IMR-90 (cell line): ENCODE measurements around the gene KCNS1. TPM values are rescaled to one million over a fixed set of nuclear protein-coding genes. Genes with fewer than 3 reads are reported as not detected.
A peak's percentile ranks its signal among the peaks of the same experiment; 100 is the strongest.

Experiments used
- ATAC-seq: fragments of 200-7000 bp; cut with Tn5 transposase; 2 replicates; pipeline ENCODE4 v1.9.1; 2020; ENCODE audit warnings: low read depth, mild to moderate bottlenecking, moderate library complexity
- BruUV-seq: library from RNA; stranded (reverse); fragments of 400-500 nt; replicated peaks from 2 replicates; lab custom pipeline; 2021; lab: Mats Ljungman, UMichigan
- CTCF ChIA-PET: fragments of 300-600 bp; formaldehyde crosslinking; extraction: SDS; loops from one replicate; lab custom pipeline; 2021; ENCODE audit warnings: antibody characterized with exemption; lab: Yijun Ruan, JAX
- POLR2A ChIA-PET: fragments of 300-600 bp; sonication (Branson Sonifier 250); formaldehyde crosslinking; loops from one replicate; lab custom pipeline; 2022; ENCODE audit warnings: antibody characterized with exemption; ENCODE audit not compliant: unreplicated experiment; lab: Charles Lee
- DNase-seq: peaks from one replicate; pipeline ENCODE4 v3.0.0; 2013
- H2AFZ ChIP-seq: replicated peaks from 2 replicates; pipeline ENCODE3; 2013; ENCODE audit warnings: low read length, mild to moderate bottlenecking; ENCODE audit not compliant: poor library complexity
- H2AK5ac ChIP-seq: 2 replicates; pipeline ENCODE4 v1.6.1; 2013; ENCODE audit warnings: low read depth, low read length, inconsistent platforms
- H2AK9ac ChIP-seq: replicated peaks from 2 replicates; pipeline ENCODE3; 2013; ENCODE audit warnings: mild to moderate bottlenecking, low read depth, low read length, moderate library complexity; ENCODE audit not compliant: poor library complexity
- H2BK120ac ChIP-seq: 2 replicates; pipeline ENCODE4 v1.6.1; 2013; ENCODE audit warnings: low read depth, low read length, inconsistent platforms
- H2BK15ac ChIP-seq: 3 replicates; pipeline ENCODE4 v1.6.1; 2013; ENCODE audit warnings: low read depth, low read length, inconsistent platforms
- H2BK20ac ChIP-seq: 2 replicates; pipeline ENCODE4 v1.6.1; 2013; ENCODE audit warnings: low read depth, mild to moderate bottlenecking, inconsistent platforms, low read length, moderate library complexity
- H2BK5ac ChIP-seq: 2 replicates; pipeline ENCODE4 v1.6.1; 2013; ENCODE audit warnings: mild to moderate bottlenecking, low read depth, low read length, inconsistent platforms; ENCODE audit not compliant: poor library complexity, severe bottlenecking
- H3K14ac ChIP-seq: replicated peaks from 2 replicates; pipeline ENCODE4 v1.6.1; 2013; ENCODE audit warnings: low read depth, low read length, inconsistent platforms
- H3K18ac ChIP-seq: 2 replicates; pipeline ENCODE4 v1.6.1; 2013; ENCODE audit warnings: low read depth, low read length, control low read depth
- H3K23ac ChIP-seq: 2 replicates; pipeline ENCODE4 v1.6.1; 2013; ENCODE audit warnings: low read depth, low read length, inconsistent platforms
- H3K27ac ChIP-seq: 2 replicates; pipeline ENCODE4 v1.5.1; 2013; ENCODE audit warnings: mild to moderate bottlenecking, control low read depth, low read length; ENCODE audit not compliant: insufficient read depth
- H3K27me3 ChIP-seq: 2 replicates; pipeline ENCODE4 v1.6.1; 2013; ENCODE audit warnings: low read length; ENCODE audit not compliant: control insufficient read depth, insufficient read depth
- H3K36me3 ChIP-seq: 2 replicates; pipeline ENCODE4 v1.6.1; 2013; ENCODE audit warnings: low read length, mixed read lengths; ENCODE audit not compliant: control insufficient read depth, insufficient read depth
- H3K4ac ChIP-seq: 2 replicates; pipeline ENCODE4 v1.6.1; 2013; ENCODE audit warnings: low read depth, low read length, inconsistent platforms
- H3K4me1 ChIP-seq: 2 replicates; pipeline ENCODE4 v1.6.1; 2013; ENCODE audit warnings: low read length, mixed read lengths; ENCODE audit not compliant: control insufficient read depth, insufficient read depth
- H3K4me2 ChIP-seq: 2 replicates; pipeline ENCODE4 v1.6.1; 2013; ENCODE audit warnings: low read depth, mild to moderate bottlenecking, control low read depth, low read length, moderate library complexity
- H3K4me3 ChIP-seq: 2 replicates; pipeline ENCODE4 v1.5.1; 2013; ENCODE audit warnings: low read depth, mild to moderate bottlenecking, control low read depth, low read length, moderate library complexity; ENCODE audit not compliant: insufficient read depth
- H3K56ac ChIP-seq: 2 replicates; pipeline ENCODE4 v1.6.1; 2013; ENCODE audit warnings: low read length, inconsistent platforms; ENCODE audit not compliant: insufficient read depth; ENCODE audit errors: extremely low read depth
- H3K79me1 ChIP-seq, 2 experiments: 2 replicates each; pipeline ENCODE4 v1.6.1; 2013; ENCODE audit warnings: low read length in 2 of 2, inconsistent platforms in 1 of 2, low read depth in 1 of 2
- H3K9ac ChIP-seq: 2 replicates; pipeline ENCODE4 v1.6.1; 2013; ENCODE audit warnings: low read depth, low read length, control low read depth
- H3K9me1 ChIP-seq: 2 replicates; pipeline ENCODE4 v1.6.1; 2013; ENCODE audit warnings: low read length, inconsistent platforms; ENCODE audit not compliant: insufficient read depth
- H3K9me3 ChIP-seq: 2 replicates; pipeline ENCODE4 v1.6.1; 2013; ENCODE audit warnings: low read length; ENCODE audit not compliant: control insufficient read depth, insufficient read depth
- H4K20me1 ChIP-seq: 2 replicates; pipeline ENCODE4 v1.6.1; 2013; ENCODE audit warnings: low read length, inconsistent platforms; ENCODE audit not compliant: insufficient read depth
- H4K5ac ChIP-seq: 2 replicates; pipeline ENCODE4 v1.6.1; 2013; ENCODE audit warnings: mild to moderate bottlenecking, low read depth, low read length, control low read depth
- H4K8ac ChIP-seq, 2 experiments: 2 replicates each; pipeline ENCODE4 v1.6.1; 2013; ENCODE audit warnings: low read depth in 2 of 2, low read length in 2 of 2, control low read depth in 1 of 2, inconsistent platforms in 1 of 2
- H4K91ac ChIP-seq: 2 replicates; pipeline ENCODE4 v1.6.1; 2013; ENCODE audit warnings: low read depth, low read length, inconsistent platforms; ENCODE audit not compliant: insufficient read depth
- BHLHE40 ChIP-seq: fragments of 150-350 bp; IDR thresholded peaks from 2 replicates; pipeline ENCODE4 v1.6.1; 2016; ENCODE audit warnings: mild to moderate bottlenecking, low read depth, low read length
- CHD1 ChIP-seq: IDR thresholded peaks from 2 replicates; pipeline ENCODE4 v1.6.1; 2012; ENCODE audit warnings: low read depth, low read length, improper control_type of control experiment
- FOS ChIP-seq: fragments of 150-350 bp; IDR thresholded peaks from 2 replicates; pipeline ENCODE4 v1.6.1; 2016; ENCODE audit warnings: low read depth, low read length
- MAZ ChIP-seq: IDR thresholded peaks from 2 replicates; pipeline ENCODE4 v1.6.1; 2012; ENCODE audit warnings: low read depth, mild to moderate bottlenecking, low read length, improper control_type of control experiment, moderate library complexity, borderline replicate concordance
- MXI1 ChIP-seq: IDR thresholded peaks from 2 replicates; pipeline ENCODE4 v1.6.1; 2012; ENCODE audit warnings: low read depth, mild to moderate bottlenecking, low read length, moderate library complexity, borderline replicate concordance
- RCOR1 ChIP-seq: IDR thresholded peaks from 2 replicates; pipeline ENCODE4 v1.6.1; 2012; ENCODE audit warnings: mild to moderate bottlenecking, low read length, improper control_type of control experiment; ENCODE audit not compliant: insufficient replicate concordance
- SMC3 ChIP-seq: fragments of 150-350 bp; IDR thresholded peaks from 2 replicates; pipeline ENCODE4 v1.6.1; 2016; ENCODE audit warnings: low read depth, mild to moderate bottlenecking, antibody characterized with exemption, low read length, moderate library complexity
- USF2 ChIP-seq: fragments of 150-350 bp; IDR thresholded peaks from 2 replicates; pipeline ENCODE4 v1.6.1; 2017; ENCODE audit warnings: mild to moderate bottlenecking, antibody characterized with exemption, low read length, low read depth
- WGBS, 2 experiments: methylation state at CpG; one replicate each; pipeline versions ENCODE4 v1.1.5 to v1.1.7; 2013; ENCODE audit warnings: missing lambda C conversion rate in 2 of 2; ENCODE audit not compliant: insufficient read length in 1 of 2; ENCODE audit errors: extremely low coverage in 2 of 2; 5-methylcytosine and 5-hydroxymethylcytosine counted together
- dilution Hi-C: fragments of 300-500 bp; cut with HindIII; formaldehyde crosslinking; loops from one replicate; pipeline ENCODE4 v1.14.3; 2018; ENCODE audit warnings: low sequenced_read_pairs; ENCODE audit not compliant: unreplicated experiment
- in situ Hi-C: fragments of 300-500 bp; cut with MboI; formaldehyde crosslinking; loops from 3 replicates; pipeline ENCODE4 v1.14.3; 2019; ENCODE audit warnings: low sequenced_read_pairs, inconsistent platforms, mixed read lengths
- intact Hi-C: fragments of 100-400 bp; cut with micrococcal nuclease; formaldehyde crosslinking; loops from 2 replicates; pipeline ENCODE4 v1.10.0; 2022
- polyA plus RNA-seq, 3 experiments: library from polyadenylated mRNA; depleted of rRNA; stranded (reverse); fragments of >200 nt; gene quantifications; 2 replicates each; pipeline ENCODE4 v1.2.3, GENCODE V29; 2012; ENCODE audit warnings: low replicate concordance in 1 of 3
- total RNA-seq: library from RNA; depleted of rRNA; stranded (reverse); fragments of >200 nt; gene quantifications from 2 replicates; pipeline ENCODE4 v1.2.3, GENCODE V29; 2012
- TF ChIP-seq, protein P1 (sequence below): conservative IDR thresholded peaks from 2 replicates; pipeline ENCODE4 v1.5.1; 2012; ENCODE audit warnings: mild to moderate bottlenecking, low read depth, low read length, improper control_type of control experiment

Gene KCNS1
- total and polyA plus RNA-seq, 2 of the 4 experiments (the other 2 are of a cell fraction) = 0.54 to 0.62 TPM

DNA sequence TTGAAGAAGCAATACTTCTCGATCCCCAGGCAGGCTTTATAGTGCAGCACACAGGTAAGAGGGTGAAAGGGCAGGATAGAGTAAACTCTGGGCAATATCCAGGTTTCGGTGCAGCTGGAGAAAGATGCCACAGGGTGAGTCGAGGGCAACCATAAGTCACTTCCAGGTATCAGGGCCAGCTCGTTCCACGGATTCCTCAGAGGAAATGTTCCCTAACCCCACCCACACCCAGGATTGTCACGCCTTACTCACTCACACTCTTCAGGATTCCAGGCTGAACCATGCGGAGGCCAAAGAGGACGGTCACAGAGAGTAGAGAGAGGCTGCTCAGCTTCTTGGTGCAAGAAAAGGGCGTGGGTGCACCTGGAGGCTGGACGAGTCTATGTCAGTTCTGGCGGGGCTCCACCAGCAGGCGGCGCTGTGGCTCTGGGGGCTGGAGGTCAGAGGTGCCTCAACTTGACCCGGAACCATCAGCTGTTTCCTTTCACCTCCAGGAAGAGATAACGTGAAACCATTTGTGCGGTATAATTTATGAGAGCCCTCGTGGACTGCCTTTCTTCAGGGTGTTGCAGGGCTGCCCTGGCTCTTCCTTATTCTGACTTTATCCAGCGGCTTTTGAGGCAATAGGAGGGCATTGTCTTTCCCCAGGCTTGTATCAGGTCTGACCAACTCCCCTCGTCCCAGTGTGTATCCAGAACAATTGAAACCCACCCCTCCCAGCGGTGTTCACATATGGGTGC, 37.8 kb upstream of the KCNS1 start:
- intact Hi-C loops = no loop called here
- Histone ChIP-seq H3K27ac (no peak overlapping the region), H3K9ac (no peak overlapping the region), H4K20me1 (no peaks in the 10 kb centered on the region), H3K4me3 (no peak overlapping the region), H3K4me1 (no peaks in the 10 kb centered on the region), H2AK5ac (no peak overlapping the region), H2BK15ac (no peak overlapping the region), H3K23ac (no peak overlapping the region), H3K14ac (no peak overlapping the region), H4K5ac (no peak overlapping the region), H3K9me3 (no peaks in the 10 kb centered on the region), H3K9me1 (no peaks in the 10 kb centered on the region), H4K8ac (no peak overlapping the region), H4K91ac (no peak overlapping the region), H3K56ac (no peak overlapping the region), H2BK120ac (no peak overlapping the region), H3K27me3 (peaks cover 3% of the 10 kb centered on the region), H3K18ac (no peak overlapping the region), H3K79me1 (no peaks in the 10 kb centered on the region), H2BK5ac (no peak overlapping the region), H3K4me2 (no peak overlapping the region), H2BK20ac (no peak overlapping the region), H2AFZ (no peak overlapping the region), H3K4ac (no peak overlapping the region), H3K36me3 (no peaks in the 10 kb centered on the region), H2AK9ac (no peak overlapping the region)
- in situ Hi-C loops = no loop called here
- ChIA-PET CTCF (no interaction called here), POLR2A (no interaction called here)
- dilution Hi-C loops = no loop called here
- 67% methylated on average over 1 of the region's 20 CpGs; no CpG with 5 or more reads in 1 of the 2 experiments for WGBS, 2 experiments
- BruUV-seq = no TSS peak
- DNase-seq (no peak), ATAC-seq (no peak)
- no peak for TF ChIP-seq RCOR1
- TF ChIP-seq USF2 = no peak
- no peak for TF ChIP-seq FOS
- 0 out of 2 replicates have a peak, but pooled peaks have one; percentile 11 for TF ChIP-seq SMC3
- TF ChIP-seq MXI1 = no peak
- TF ChIP-seq MAZ = no peak
- TF ChIP-seq CHD1 = no peak
- no peak for TF ChIP-seq BHLHE40
- TF ChIP-seq, protein P1, sequence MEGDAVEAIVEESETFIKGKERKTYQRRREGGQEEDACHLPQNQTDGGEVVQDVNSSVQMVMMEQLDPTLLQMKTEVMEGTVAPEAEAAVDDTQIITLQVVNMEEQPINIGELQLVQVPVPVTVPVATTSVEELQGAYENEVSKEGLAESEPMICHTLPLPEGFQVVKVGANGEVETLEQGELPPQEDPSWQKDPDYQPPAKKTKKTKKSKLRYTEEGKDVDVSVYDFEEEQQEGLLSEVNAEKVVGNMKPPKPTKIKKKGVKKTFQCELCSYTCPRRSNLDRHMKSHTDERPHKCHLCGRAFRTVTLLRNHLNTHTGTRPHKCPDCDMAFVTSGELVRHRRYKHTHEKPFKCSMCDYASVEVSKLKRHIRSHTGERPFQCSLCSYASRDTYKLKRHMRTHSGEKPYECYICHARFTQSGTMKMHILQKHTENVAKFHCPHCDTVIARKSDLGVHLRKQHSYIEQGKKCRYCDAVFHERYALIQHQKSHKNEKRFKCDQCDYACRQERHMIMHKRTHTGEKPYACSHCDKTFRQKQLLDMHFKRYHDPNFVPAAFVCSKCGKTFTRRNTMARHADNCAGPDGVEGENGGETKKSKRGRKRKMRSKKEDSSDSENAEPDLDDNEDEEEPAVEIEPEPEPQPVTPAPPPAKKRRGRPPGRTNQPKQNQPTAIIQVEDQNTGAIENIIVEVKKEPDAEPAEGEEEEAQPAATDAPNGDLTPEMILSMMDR = peak; percentile 36; the same call in 1 of the 2 replicates
